HG02970 (cell line): ENCODE measurements around the gene NFATC1.
"Not testable (repeated sequence)": the region's sequence is repeated elsewhere in the genome, so short reads cannot be mapped to it uniquely, and the experiment has no call there.

Source experiments
- ATAC-seq: cut with Tn5 transposase; IDR thresholded peaks from one replicate; pipeline ENCODE4 v1.9.1; 2021; ENCODE audit warnings: mild to moderate bottlenecking, moderate library complexity, moderate number of reproducible peaks; ENCODE audit not compliant: unreplicated experiment, low FRiP score

Gene NFATC1

GRCh38 chr18:79496978-79497637 lies 101.4 kb downstream of the NFATC1 start:
- no peak for ATAC-seq

- no peak for ATAC-seq
Measured at GRCh38 chr18:79497638-79498081, 101.9 kb downstream of the NFATC1 start.

- ATAC-seq, result no peak
Measured at GRCh38 chr18:79498662-79499061, 102.9 kb downstream of the NFATC1 start.

GRCh38 chr18:79501006-79501405 lies 105.3 kb downstream of the NFATC1 start:
- ATAC-seq, result no peak

- ATAC-seq, result no peak
Measured at GRCh38 chr18:79502782-79503181, 107.1 kb downstream of the NFATC1 start.

- ATAC-seq, result no peak
Measured at GRCh38 chr18:79503406-79503805, 107.7 kb downstream of the NFATC1 start.

- ATAC-seq, result no peak
Measured at GRCh38 chr18:79504034-79504433, 108.3 kb downstream of the NFATC1 start.

- not testable (repeated sequence) for ATAC-seq
Measured at GRCh38 chr18:79504495-79504894, 108.8 kb downstream of the NFATC1 start.

- ATAC-seq, result not testable (repeated sequence)
Measured at GRCh38 chr18:79505465-79505864, 109.7 kb downstream of the NFATC1 start.

- ATAC-seq, result no peak
Measured at GRCh38 chr18:79506191-79507075, 110.7 kb downstream of the NFATC1 start.

GRCh38 chr18:79507076-79507545 lies 111.4 kb downstream of the NFATC1 start:
- ATAC-seq, result no peak

- no peak for ATAC-seq
Measured at GRCh38 chr18:79507546-79508480, 112.1 kb downstream of the NFATC1 start.

GRCh38 chr18:79508565-79509535 lies 113.1 kb downstream of the NFATC1 start:
- no peak for ATAC-seq

- ATAC-seq, result no peak
Measured at GRCh38 chr18:79509536-79509930, 113.8 kb downstream of the NFATC1 start.

GRCh38 chr18:79510046-79510685 lies 114.4 kb downstream of the NFATC1 start:
- no peak for ATAC-seq

GRCh38 chr18:79510731-79511241 lies 115.1 kb downstream of the NFATC1 start:
- ATAC-seq, result no peak

GRCh38 chr18:79511271-79511670 lies 115.5 kb downstream of the NFATC1 start:
- no peak for ATAC-seq

- no peak for ATAC-seq
Measured at GRCh38 chr18:79511671-79512301, 116.1 kb downstream of the NFATC1 start.
